G401.6 (cell line): ENCODE results near the gene ARVCF.
"Not testable (repeated sequence)": the region's sequence is repeated elsewhere in the genome, so short reads cannot be mapped to it uniquely, and the experiment has no call there.

ENCODE experiments used
- FAIRE-seq: peaks from 2 replicates; lab custom pipeline; 2012; peaks lifted over from hg19 to GRCh38; lab: Jason Lieb, UNC

Gene ARVCF

GRCh38 chr22:19960491-19961200, 56.0 kb downstream of the ARVCF start:
- no peak for FAIRE-seq

GRCh38 chr22:19959587-19960490, 56.8 kb downstream of the ARVCF start:
- no peak for FAIRE-seq

- no peak for FAIRE-seq
Observed at GRCh38 chr22:19959043-19959586, 57.5 kb downstream of the ARVCF start.

- FAIRE-seq = peak; percentile 25
Observed at GRCh38 chr22:19958083-19959042, 58.3 kb downstream of the ARVCF start.

- no peak for FAIRE-seq
Observed at GRCh38 chr22:19957445-19957844, 59.2 kb downstream of the ARVCF start.

GRCh38 chr22:19955241-19956128, 61.1 kb downstream of the ARVCF start:
- no peak for FAIRE-seq

GRCh38 chr22:19951346-19951745, 65.3 kb downstream of the ARVCF start:
- no peak for FAIRE-seq

GRCh38 chr22:19948057-19948760, 68.4 kb downstream of the ARVCF start:
- FAIRE-seq = no peak

- FAIRE-seq = peak; percentile 60
Observed at GRCh38 chr22:19943082-19944026, 73.3 kb downstream of the ARVCF start.

- FAIRE-seq = peak; percentile 83
Observed at GRCh38 chr22:19942157-19943081, 74.2 kb downstream of the ARVCF start.

- no peak for FAIRE-seq
Observed at GRCh38 chr22:19941365-19942082, 75.1 kb downstream of the ARVCF start, which contains the start of the genes COMT and TXNRD2. Gene COMT (plus strand): TSS chr22:19941772. CDS start chr22:19962527, 20,755 bp downstream. Gene TXNRD2 (minus strand): TSS chr22:19941818. CDS start chr22:19941803, 15 bp downstream.

- no peak for FAIRE-seq
Observed at GRCh38 chr22:19940536-19941364, 75.9 kb downstream of the ARVCF start.

- no peak for FAIRE-seq
Observed at GRCh38 chr22:19937616-19938473, 78.8 kb downstream of the ARVCF start.

- FAIRE-seq = no peak
Observed at GRCh38 chr22:19936513-19936912, 80.1 kb downstream of the ARVCF start.

- not testable (repeated sequence) for FAIRE-seq
Observed at GRCh38 chr22:19935123-19935718, 81.4 kb downstream of the ARVCF start.
